IMR-90 (cell line): Measurements from ENCODE around the gene UGT1A10.

Experiments used
- BHLHE40 ChIP-seq: fragments of 150-350 bp; IDR thresholded peaks from 2 replicates; pipeline ENCODE4 v1.6.1; 2016; ENCODE audit warnings: mild to moderate bottlenecking, low read depth, low read length
- CEBPB ChIP-seq: IDR thresholded peaks from 2 replicates; pipeline ENCODE4 v1.6.1; 2012; ENCODE audit warnings: low read depth, low read length, improper control_type of control experiment
- CTCF ChIP-seq: conservative IDR thresholded peaks from 2 replicates; pipeline ENCODE4 v1.5.1; 2012; ENCODE audit warnings: mild to moderate bottlenecking, low read depth, low read length, improper control_type of control experiment
- ELK1 ChIP-seq: fragments of 150-350 bp; IDR thresholded peaks from 2 replicates; pipeline ENCODE4 v1.6.1; 2016; ENCODE audit warnings: low read depth, mild to moderate bottlenecking, low read length, moderate library complexity, borderline replicate concordance
- FOS ChIP-seq: fragments of 150-350 bp; IDR thresholded peaks from 2 replicates; pipeline ENCODE4 v1.6.1; 2016; ENCODE audit warnings: low read depth, low read length
- MAFK ChIP-seq: IDR thresholded peaks from 2 replicates; pipeline ENCODE4 v1.6.1; 2012; ENCODE audit warnings: low read depth, low read length, improper control_type of control experiment
- MAZ ChIP-seq: IDR thresholded peaks from 2 replicates; pipeline ENCODE4 v1.6.1; 2012; ENCODE audit warnings: low read depth, mild to moderate bottlenecking, low read length, improper control_type of control experiment, moderate library complexity, borderline replicate concordance
- MXI1 ChIP-seq: IDR thresholded peaks from 2 replicates; pipeline ENCODE4 v1.6.1; 2012; ENCODE audit warnings: low read depth, mild to moderate bottlenecking, low read length, moderate library complexity, borderline replicate concordance
- POLR2A ChIP-seq: IDR thresholded peaks from 2 replicates; pipeline ENCODE4 v1.6.1; 2012; ENCODE audit warnings: mild to moderate bottlenecking, low read depth, low read length
- RAD21 ChIP-seq: IDR thresholded peaks from 2 replicates; pipeline ENCODE4 v1.6.1; 2012; ENCODE audit warnings: low read length, improper control_type of control experiment
- RCOR1 ChIP-seq: IDR thresholded peaks from 2 replicates; pipeline ENCODE4 v1.6.1; 2012; ENCODE audit warnings: mild to moderate bottlenecking, low read length, improper control_type of control experiment; ENCODE audit not compliant: insufficient replicate concordance
- USF2 ChIP-seq: fragments of 150-350 bp; IDR thresholded peaks from 2 replicates; pipeline ENCODE4 v1.6.1; 2017; ENCODE audit warnings: mild to moderate bottlenecking, antibody characterized with exemption, low read length, low read depth

- TF ChIP-seq CTCF (no peak), FOS (no peak), POLR2A (no peak), MAZ (no peak), MAFK (no peak), BHLHE40 (no peak), RAD21 (no peak), CEBPB (no peak), USF2 (no peak), RCOR1 (no peak), ELK1 (no peak), MXI1 (no peak)
Measured at GRCh38 chr2:233638836-233639235, 2.6 kb downstream of the UGT1A10 start.
